NT2/D1 (cell line): ENCODE measurements around the gene ARHGAP23.

Experiments used
- SUZ12 ChIP-seq: IDR thresholded peaks from 2 replicates; pipeline ENCODE4 v1.6.1; 2011; ENCODE audit not compliant: insufficient read length, insufficient read depth; ENCODE audit errors: extremely low read depth
- ZNF274 ChIP-seq: IDR thresholded peaks from 2 replicates; pipeline ENCODE4 v1.6.1; 2011; ENCODE audit warnings: mild to moderate bottlenecking, low read depth, low read length

DNA sequence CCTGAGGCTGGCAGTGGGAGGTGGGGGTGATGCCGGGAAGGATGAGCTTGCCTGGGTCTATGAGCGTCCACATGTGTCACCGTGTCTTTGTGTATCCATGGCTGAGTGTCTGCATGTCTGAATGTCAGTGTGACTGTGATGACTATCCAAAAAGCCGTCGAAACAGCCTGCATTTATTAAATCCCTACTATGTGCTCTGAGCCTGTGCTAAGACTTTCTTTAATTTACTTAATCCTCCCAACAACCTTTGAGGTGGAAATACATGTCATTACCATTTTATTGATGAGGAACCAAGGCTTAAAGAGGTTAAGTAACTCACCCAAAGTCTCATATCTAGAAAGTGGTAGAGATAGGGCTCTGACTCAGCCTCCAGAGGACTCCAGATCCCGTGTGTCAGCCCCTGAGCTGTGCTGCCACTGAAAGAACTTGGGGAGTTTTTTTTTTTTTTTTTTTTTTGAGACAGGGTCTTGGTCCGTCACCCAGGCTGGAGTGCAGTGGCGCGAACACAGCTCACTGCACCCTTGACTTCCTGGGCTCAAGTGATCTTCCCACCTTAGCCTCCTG lies 20.0 kb downstream of the ARHGAP23 start:
- TF ChIP-seq ZNF274 (no peak), SUZ12 (no peak)
